ENCODE data around the gene MYL6. TPM values are rescaled to one million over a fixed set of nuclear protein-coding genes. Genes with fewer than 3 reads are reported as not detected.
A peak's percentile ranks its signal among the peaks of the same experiment; 100 is the strongest.

MYL6 gene
- total RNA-seq, 1 experiment from 2014 or later, result 716 TPM

DNA sequence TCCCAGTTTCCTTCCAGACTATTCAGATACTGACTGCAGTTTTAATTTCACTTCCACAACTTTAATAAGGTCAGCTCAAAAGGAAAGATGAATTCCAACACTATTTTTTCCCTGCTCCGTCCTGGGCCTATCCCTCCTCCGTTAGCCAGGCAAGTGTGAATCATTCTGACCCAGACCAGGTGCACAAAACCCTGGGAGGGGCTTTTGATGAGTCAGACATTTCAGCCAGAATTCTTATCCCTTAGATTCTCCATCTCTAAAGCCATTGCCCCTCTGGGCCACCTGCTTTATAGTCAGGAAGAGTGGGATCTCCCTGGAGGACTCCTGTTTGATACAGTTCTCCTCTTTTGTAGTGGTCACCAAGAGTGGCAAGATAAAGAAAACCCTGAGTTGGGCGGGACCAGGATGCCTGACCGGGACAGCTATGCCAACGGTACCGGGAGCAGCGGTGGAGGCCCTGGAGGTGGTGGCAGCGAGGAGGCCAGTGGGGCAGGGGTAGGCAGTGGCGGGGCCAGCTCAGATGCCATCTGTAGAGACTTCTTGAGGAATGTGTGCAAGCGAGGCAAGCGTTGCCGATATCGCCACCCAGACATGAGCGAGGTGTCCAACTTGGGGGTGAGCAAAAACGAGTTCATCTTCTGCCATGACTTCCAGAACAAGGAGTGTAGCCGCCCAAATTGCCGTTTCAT lies 37.9 kb upstream of the MYL6 start:
- BruUV-seq (replicated peaks), result no TSS peak
- H3K27me3 Mint-ChIP-seq (ENCODE audit: insufficient read depth, unreplicated experiment), result no peaks in the 10 kb centered on the region
- H3K9me3 Mint-ChIP-seq (ENCODE audit: unreplicated experiment), result no peaks in the 10 kb centered on the region
- DNase-seq (ENCODE audit: unreplicated experiment), result peak; percentile 51
- CTCF ChIA-PET, result interaction anchor here (0.6 to 3.8 kb wide), 30 partner anchors 8 to 1681 kb away, joined by 3 to 57 read pairs (median 4); partner anchors contain the start of genes ANKRD52, ESYT1, MYL6 and RNF41
- peaks cover 12% of the 10 kb centered on the region for H3K4me1 Mint-ChIP-seq (ENCODE audit: insufficient read depth, unreplicated experiment)
- peak overlapping the region; percentile 100 for H3K27ac Mint-ChIP-seq (ENCODE audit: low read depth, unreplicated experiment)
- peaks cover 33% of the 10 kb centered on the region for H3K36me3 Mint-ChIP-seq (ENCODE audit: insufficient read depth, unreplicated experiment)
- H3K4me3 Mint-ChIP-seq (ENCODE audit: unreplicated experiment), result peak overlapping the region; percentile 95
- TF ChIP-seq, protein P1, sequence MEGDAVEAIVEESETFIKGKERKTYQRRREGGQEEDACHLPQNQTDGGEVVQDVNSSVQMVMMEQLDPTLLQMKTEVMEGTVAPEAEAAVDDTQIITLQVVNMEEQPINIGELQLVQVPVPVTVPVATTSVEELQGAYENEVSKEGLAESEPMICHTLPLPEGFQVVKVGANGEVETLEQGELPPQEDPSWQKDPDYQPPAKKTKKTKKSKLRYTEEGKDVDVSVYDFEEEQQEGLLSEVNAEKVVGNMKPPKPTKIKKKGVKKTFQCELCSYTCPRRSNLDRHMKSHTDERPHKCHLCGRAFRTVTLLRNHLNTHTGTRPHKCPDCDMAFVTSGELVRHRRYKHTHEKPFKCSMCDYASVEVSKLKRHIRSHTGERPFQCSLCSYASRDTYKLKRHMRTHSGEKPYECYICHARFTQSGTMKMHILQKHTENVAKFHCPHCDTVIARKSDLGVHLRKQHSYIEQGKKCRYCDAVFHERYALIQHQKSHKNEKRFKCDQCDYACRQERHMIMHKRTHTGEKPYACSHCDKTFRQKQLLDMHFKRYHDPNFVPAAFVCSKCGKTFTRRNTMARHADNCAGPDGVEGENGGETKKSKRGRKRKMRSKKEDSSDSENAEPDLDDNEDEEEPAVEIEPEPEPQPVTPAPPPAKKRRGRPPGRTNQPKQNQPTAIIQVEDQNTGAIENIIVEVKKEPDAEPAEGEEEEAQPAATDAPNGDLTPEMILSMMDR (IDR thresholded peaks at IDR 0.05; ENCODE audit: unreplicated experiment), result no peak
- intact Hi-C loops (cut with micrococcal nuclease), result no loop called here
- POLR2A ChIA-PET, result interaction anchor here (0.6 to 6.7 kb wide), 16 partner anchors 8 to 303 kb away, joined by 3 to 249 read pairs (median 10); partner anchors contain the start of genes ANKRD52, ERBB3, ESYT1 and MYL6

DNA sequence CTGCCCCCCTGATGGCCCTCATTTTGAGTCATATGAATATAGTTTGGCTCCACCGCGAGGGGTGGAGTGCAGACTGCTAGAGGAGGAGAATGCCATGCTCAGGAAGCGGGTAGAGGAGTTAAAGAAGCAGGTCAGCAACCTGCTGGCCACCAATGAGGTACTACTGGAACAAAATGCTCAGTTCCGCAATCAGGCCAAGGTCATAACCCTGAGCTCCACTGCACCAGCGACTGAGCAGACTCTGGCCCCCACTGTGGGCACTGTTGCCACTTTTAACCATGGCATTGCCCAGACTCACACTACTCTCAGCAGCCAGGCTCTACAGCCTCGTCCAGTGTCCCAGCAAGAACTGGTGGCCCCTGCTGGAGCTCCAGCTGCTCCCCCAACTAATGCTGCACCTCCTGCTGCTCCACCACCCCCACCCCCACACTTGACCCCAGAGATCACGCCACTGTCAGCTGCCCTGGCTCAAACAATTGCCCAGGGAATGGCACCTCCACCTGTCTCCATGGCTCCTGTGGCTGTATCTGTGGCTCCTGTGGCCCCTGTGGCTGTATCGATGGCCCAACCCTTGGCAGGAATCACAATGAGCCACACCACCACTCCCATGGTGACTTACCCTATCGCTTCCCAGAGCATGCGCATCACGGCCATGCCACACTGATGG lies 36.8 kb upstream of the MYL6 start:
- H3K4me3 Mint-ChIP-seq (ENCODE audit: unreplicated experiment), result no peak overlapping the region
- H3K36me3 Mint-ChIP-seq (ENCODE audit: insufficient read depth, unreplicated experiment), result peaks cover 32% of the 10 kb centered on the region
- no peaks in the 10 kb centered on the region for H3K27me3 Mint-ChIP-seq (ENCODE audit: insufficient read depth, unreplicated experiment)
- no TSS peak for BruUV-seq (replicated peaks)
- TF ChIP-seq, protein P1 (IDR thresholded peaks at IDR 0.05; ENCODE audit: unreplicated experiment), result no peak
- H3K4me1 Mint-ChIP-seq (ENCODE audit: insufficient read depth, unreplicated experiment), result peaks cover 18% of the 10 kb centered on the region
- ChIA-PET POLR2A (interaction anchor here (4.9 kb wide), 1 partner anchor 39 kb away, joined by 70 read pairs; the partner anchor contains the start of gene MYL6), CTCF (interaction anchor here (0.6 kb wide), 1 partner anchor 42 kb away, joined by 5 read pairs; no protein-coding TSS in a partner anchor)
- DNase-seq (ENCODE audit: unreplicated experiment), result no peak
- no peaks in the 10 kb centered on the region for H3K9me3 Mint-ChIP-seq (ENCODE audit: unreplicated experiment)
- no peak overlapping the region for H3K27ac Mint-ChIP-seq (ENCODE audit: low read depth, unreplicated experiment)
- intact Hi-C loops (cut with micrococcal nuclease), result no loop called here

DNA sequence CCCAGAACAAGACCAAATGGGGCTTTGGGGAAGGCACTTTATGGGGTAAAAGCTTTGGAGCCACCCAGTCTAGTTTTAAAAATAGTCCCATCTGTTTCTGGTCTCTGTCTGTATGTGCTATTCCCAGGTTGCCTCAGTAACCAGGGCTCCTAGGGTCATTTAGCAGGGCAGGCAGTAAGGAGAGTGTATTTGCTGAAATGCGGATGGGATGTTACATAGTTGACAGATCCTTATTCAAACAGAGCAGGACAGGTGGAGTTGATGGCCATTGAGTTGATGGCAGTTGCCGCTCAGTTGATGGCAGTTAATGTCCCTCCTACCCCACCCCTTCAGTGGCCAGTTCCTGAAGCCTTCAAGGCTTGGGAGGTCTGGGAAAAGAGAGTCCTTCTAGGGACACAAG lies 35.5 kb upstream of the MYL6 start:
- no peaks in the 10 kb centered on the region for H3K27me3 Mint-ChIP-seq (ENCODE audit: insufficient read depth, unreplicated experiment)
- no peaks in the 10 kb centered on the region for H3K9me3 Mint-ChIP-seq (ENCODE audit: unreplicated experiment)
- peaks cover 24% of the 10 kb centered on the region for H3K36me3 Mint-ChIP-seq (ENCODE audit: insufficient read depth, unreplicated experiment)
- H3K4me1 Mint-ChIP-seq (ENCODE audit: insufficient read depth, unreplicated experiment), result peaks cover 31% of the 10 kb centered on the region
- DNase-seq (ENCODE audit: unreplicated experiment), result no peak
- H3K27ac Mint-ChIP-seq (ENCODE audit: low read depth, unreplicated experiment), result no peak overlapping the region
- intact Hi-C loops (cut with micrococcal nuclease), result no loop called here
- BruUV-seq (replicated peaks), result no TSS peak
- POLR2A ChIA-PET, result interaction anchor here (4.4 kb wide), 1 partner anchor 99 kb away, joined by 29 read pairs; the partner anchor contains the start of gene RNF41
- CTCF ChIA-PET, result interaction anchor here (0.5 to 2.0 kb wide), 7 partner anchors 66 to 1026 kb away, joined by 3 to 15 read pairs (median 4); partner anchors contain the start of gene SMARCC2
- TF ChIP-seq, protein P1 (IDR thresholded peaks at IDR 0.05; ENCODE audit: unreplicated experiment), result no peak
- H3K4me3 Mint-ChIP-seq (ENCODE audit: unreplicated experiment), result no peak overlapping the region

DNA sequence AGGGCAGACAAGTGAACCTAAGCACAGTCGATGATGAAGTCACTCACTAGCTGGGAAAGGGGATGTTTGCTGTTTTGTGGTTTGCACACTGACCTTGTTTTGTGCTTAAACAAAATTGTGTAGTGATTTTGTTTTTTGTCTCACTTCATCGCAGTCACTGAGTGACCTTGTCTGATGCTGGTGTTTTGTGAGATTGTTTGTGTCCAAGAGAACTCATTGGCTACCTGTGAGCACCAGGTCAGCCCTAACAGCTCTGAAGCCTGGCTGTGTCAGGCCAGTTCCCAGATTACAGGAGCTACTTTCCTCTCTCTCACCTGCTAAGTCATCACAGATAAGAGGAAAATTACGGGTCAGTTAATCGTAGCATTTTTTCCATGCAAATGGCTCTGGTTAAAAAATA lies 34.0 kb upstream of the MYL6 start:
- POLR2A ChIA-PET, result interaction anchor here (0.9 to 4.4 kb wide), 7 partner anchors 20 to 175 kb away, joined by 3 to 29 read pairs (median 4); partner anchors contain the start of genes MYL6, PA2G4, RNF41 and SMARCC2
- no peak for DNase-seq (ENCODE audit: unreplicated experiment)
- Mint-ChIP-seq H3K4me3 (ENCODE audit: unreplicated experiment) (no peak overlapping the region), H3K27me3 (ENCODE audit: insufficient read depth, unreplicated experiment) (no peaks in the 10 kb centered on the region), H3K36me3 (ENCODE audit: insufficient read depth, unreplicated experiment) (peaks cover 14% of the 10 kb centered on the region), H3K9me3 (ENCODE audit: unreplicated experiment) (no peaks in the 10 kb centered on the region), H3K27ac (ENCODE audit: low read depth, unreplicated experiment) (no peak overlapping the region), H3K4me1 (ENCODE audit: insufficient read depth, unreplicated experiment) (peaks cover 26% of the 10 kb centered on the region)
- CTCF ChIA-PET, result interaction anchor here (0.6 to 3.7 kb wide), 13 partner anchors 7 to 386 kb away, joined by 3 to 15 read pairs (median 5); partner anchors contain the start of genes ANKRD52, ERBB3, MYL6 and MYL6B
- intact Hi-C loops (cut with micrococcal nuclease), result no loop called here
- TF ChIP-seq, protein P1 (IDR thresholded peaks at IDR 0.05; ENCODE audit: unreplicated experiment), result no peak
- BruUV-seq (replicated peaks), result no TSS peak

Measured in MCF 10A (cell line).